ACHN (cell line): ENCODE measurements around the gene AKT1.
"Not testable (repeated sequence)": the region's sequence is repeated elsewhere in the genome, so short reads cannot be mapped to it uniquely, and the experiment has no call there.

Experiments
- DNase-seq: peaks from one replicate; pipeline ENCODE4 v3.0.0-alpha.2; 2015
- in situ Hi-C: cut with HindIII; loops from 2 replicates; pipeline ENCODE4 v1.10.0; 2017; ENCODE audit warnings: low sequenced_read_pairs, low pct_ligation_motif_present, low pct_unique_long_range_greater_than_20kb

Gene AKT1

DNA sequence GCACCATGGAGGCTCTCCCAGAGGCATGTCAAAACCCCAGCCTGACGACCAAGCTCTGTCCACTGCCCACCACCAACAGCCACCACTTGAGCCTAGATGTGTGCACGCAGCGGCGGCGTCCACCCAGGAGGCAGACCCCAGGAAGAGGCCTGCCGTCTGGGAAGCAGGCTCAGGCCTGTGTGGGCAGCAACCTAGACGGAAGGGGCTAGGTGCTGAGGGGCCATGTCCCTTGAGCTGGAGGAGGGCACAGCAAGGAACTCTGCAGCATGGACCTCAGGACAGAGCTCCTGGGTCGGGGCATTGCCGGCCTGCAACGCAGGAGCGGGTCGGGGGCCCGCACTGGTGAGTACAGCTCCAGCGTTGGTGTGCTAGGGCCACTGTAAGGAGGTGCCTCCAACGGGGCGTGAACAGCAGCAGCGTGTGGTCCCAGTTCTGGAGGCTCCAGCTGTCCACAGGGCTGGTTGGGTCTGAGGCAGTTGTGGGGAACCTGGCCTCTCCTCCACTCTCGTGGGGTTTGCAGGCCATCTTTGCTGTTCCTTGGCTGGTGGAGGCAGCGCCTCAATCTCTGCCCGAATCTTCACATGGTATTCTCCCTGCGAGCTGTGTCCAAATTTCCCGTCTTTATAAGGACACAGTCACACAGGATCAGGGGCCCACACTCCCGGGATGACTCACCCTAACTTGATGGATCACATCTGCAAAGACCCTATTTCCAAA lies 25.8 kb upstream of the AKT1 start:
- in situ Hi-C loops: loop anchor here (10.0 kb wide), 1 partner anchor 67 kb away; the partner anchor contains the start of gene SIVA1
- DNase-seq: no peak

DNA sequence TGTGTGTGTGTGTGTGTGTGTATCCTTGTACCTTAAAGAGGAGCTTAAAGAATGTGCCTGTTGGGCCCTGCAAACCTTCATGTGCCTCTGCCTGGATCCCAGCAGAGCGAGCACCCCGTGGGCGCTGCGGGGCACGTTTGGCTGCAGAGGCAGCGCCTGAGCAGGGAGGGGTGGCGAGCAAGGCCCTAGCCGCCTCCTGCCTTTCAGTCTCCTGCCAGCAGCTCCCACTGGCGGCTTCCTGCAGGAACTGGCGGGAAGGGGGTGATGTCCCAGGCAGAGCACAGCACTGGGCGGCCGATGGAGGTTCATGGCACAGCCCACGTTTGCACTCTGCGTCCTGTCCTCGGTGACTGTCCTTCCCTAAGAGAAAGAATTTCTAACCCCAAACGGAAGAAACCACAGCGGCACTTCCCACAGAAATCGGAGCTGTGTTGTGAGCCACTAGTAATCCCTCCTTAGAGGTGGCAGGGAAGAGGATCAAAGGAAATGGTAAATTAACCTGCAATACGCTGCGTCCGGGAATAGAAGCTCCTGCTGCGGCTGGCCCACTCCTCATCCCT lies 25.2 kb upstream of the AKT1 start:
- DNase-seq: no peak
- in situ Hi-C loops: loop anchor here (10.0 kb wide), 1 partner anchor 66 kb away; the partner anchor contains the start of gene SIVA1

DNA sequence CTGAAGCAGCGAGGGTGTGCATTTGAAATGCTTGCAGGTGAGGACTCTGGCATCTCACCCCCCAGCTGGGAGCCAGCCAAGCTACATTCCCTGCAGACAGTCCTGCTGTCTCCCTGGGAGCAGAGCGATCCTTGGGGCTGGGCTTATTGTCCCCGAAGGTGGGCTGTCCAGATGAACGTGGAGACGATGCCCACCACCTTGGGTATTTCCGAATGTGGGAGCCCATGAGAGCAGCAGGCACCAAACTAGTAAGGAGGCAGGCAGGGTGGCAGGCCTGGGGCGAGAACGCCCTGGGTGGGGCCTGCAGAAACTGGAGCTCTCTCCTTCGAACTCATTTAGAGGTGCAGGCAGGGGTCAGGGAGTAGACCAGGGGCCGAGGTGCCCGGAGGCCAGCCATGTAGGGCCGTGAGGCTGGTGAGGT lies 23.8 kb upstream of the AKT1 start:
- in situ Hi-C loops: no loop called here
- DNase-seq: no peak

DNA sequence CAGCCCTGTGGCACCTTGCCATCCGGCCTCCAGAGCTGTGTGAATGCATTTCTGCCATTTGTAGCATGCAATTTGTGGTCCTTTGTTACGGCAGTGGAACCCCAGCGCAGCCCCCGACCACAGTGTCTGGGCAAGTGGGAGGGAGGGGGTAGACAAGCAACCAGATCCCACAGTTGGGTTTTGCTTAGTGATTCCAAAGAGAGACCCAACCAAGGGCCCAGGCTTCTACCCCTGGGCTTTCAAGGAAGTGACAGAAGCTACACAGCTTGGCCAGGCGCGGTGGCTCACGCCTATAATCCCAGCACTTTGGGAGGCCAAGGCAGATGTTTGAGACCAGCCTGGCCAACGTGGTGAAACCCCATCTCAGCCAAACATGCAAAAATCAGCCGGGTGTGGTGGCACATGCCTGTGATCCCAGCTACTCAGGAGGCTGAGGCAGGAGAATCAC lies 23.2 kb upstream of the AKT1 start:
- in situ Hi-C loops: no loop called here
- no peak for DNase-seq

DNA sequence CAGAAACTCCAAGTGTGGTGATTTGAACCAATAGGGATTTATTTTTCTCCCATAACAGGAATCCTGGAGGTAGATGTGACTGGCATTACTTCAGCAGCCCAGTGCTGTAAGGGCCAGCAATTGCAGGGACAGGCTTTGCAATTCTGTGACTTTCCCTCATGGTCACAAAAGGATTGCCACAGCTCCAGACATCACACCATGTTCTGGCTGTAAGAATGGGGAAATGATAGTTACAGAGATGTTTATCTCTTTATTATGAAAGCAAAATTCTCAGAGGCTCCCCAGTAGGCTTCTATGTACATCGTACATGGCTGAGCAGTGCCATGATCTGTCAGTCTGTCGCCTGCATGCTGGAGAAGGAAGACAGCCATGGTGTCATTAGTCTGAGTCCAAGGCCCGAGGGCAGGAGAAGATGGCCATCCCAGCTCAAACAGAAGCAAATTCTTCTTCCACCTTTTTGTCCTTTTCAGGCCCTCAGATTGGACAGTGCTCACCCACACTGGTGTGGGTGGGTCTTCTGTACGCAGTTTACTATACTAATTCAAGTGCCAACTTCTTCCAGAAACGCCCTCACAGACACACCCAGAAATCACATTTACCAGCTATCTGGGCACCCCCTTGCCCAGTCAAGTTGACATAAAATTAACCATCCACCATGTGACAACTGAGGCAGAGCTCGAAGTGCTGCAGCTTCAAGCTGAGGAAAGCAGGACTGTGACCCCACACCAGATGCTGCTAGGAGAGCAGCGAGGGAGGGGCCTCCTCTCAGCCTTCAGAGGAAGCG lies 22.6 kb upstream of the AKT1 start:
- in situ Hi-C loops: no loop called here

DNA sequence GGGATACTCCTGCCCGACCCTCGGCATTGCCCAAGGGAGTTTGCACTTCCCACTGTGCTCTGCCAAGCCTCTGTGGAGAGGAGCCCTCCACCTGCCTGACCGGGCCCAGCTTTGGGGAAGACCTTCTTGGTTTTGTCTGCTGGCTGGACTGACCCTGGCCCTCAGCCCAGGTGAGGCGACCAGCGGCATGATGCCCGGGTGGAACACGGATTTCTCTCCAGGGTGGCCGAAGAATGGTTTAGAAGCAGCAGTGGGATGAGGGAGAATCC lies 21.0 kb upstream of the AKT1 start:
- in situ Hi-C loops: no loop called here
- no peak for DNase-seq

More for the DNA sequence above, 22.6 kb upstream of the AKT1 start:
- no peak for DNase-seq

DNA sequence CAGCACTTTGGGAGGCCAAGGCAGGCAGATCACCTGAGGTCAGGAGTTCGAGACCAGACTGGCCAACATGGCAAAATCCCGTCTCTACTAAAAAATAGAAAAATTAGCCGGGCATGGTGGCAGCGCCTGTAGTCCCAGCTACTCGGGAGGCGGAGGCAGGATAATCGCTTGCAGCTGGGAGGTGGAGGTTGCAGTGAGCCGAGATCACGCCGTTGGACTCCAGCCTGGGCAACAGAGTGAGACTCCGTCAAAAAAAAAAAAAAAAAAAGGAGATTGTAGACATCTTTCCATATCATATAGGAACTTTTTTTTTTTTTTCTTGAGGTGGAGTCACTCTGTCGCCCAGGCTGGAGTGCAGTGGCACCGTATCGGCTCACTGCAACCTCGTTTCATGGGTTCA lies 19.2 kb upstream of the AKT1 start:
- in situ Hi-C loops, DNase-seq: not testable (repeated sequence)

DNA sequence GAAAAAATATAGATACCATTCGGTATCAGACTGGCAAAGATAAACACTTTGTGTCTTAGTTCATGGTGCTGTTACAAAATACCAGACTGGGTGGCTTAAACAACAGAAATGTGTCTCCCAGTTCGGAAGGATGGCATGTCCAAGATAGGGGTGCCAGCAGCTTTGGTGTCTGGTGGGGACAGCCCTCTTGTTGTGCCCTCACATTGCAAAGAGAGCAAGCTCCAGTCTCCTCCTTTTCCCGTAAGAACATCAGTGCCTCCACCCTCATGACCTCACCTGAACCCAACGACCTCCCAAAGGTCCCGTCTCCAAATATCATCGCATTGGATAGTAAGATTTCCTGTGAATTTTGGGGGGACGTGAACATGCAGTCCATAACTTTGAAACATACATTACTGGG lies 17.7 kb upstream of the AKT1 start:
- no peak for DNase-seq
- in situ Hi-C loops: no loop called here

DNA sequence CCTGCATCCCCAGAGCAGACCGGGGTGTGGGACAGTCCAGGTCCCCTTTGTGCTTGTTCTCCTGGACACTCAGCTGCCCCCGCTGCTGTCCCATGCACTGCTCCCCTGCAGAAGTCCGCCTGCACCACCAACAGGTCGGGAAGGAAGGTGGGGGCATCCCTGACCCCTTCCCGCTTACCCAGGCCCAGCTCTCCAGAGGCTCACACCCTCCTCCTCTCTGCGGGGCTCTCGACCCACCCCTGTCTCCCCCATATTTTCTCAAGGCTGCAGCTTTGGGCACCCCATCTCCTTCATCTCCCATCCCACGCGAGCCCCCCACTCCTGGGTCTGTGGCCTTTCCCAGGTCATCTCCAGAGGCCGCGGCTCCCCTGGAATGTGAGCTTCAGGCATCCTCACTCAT lies 14.8 kb upstream of the AKT1 start:
- in situ Hi-C loops: no loop called here
- DNase-seq: no peak

DNA sequence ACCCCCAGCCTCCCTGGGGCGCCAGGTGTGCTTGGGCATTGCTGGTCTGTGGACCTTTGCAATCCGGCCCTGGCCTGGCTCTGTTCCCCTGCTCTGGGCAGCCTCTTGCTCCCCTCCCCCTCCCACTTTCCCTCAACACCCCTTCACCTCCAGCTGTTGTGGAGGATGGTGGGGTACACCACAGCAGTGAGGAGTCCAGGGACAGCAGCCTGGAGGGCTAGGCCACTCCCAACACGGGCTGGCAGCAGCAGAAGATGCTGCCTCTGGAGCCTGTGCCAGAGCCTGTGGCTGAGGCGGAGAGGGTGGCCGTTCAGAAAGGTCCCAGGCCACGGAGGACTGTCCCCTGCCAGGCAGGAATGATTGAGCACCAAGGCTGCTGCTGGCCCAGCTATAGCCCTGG lies 12.9 kb upstream of the AKT1 start:
- DNase-seq: no peak
- in situ Hi-C loops: no loop called here

DNA sequence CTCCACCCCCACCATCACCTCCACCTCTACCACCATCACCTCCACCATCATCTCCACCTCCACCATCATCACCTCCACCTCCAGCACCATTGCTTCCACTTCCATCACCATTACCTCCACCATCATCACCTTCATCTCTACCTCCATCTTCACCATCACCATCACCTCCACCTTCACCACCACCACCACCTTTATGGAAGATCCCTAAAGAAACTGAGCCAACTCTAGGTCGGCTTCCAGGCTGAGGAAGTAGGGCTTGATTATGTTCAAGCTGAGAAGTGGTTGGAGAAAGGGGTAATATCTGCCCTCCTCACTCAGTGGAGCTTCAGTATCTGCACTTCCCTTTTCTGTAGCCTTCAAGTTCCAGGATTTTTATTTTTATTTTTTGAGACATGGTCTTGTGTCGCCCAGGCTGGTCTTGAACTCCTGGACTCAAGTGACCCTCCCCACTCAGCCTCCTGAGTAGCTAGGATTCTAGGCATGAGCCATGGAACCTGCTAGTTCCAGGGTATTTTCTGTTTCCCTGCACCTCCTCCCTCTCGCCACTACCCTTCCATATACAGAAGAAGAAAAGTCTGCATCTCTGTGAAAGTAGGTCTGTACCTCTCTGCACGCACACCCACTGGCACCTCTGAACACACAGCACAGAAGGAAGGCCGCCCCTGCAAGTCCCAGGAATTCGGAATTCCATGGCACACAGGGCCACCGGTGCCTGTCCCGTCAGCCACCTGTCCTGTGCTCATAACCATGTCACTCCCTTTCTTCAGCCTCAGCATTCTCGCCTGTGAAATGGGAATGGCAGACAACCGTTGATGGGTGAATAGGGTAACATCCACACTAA lies 11.3 kb upstream of the AKT1 start:
- in situ Hi-C loops: no loop called here
- no peak for DNase-seq

DNA sequence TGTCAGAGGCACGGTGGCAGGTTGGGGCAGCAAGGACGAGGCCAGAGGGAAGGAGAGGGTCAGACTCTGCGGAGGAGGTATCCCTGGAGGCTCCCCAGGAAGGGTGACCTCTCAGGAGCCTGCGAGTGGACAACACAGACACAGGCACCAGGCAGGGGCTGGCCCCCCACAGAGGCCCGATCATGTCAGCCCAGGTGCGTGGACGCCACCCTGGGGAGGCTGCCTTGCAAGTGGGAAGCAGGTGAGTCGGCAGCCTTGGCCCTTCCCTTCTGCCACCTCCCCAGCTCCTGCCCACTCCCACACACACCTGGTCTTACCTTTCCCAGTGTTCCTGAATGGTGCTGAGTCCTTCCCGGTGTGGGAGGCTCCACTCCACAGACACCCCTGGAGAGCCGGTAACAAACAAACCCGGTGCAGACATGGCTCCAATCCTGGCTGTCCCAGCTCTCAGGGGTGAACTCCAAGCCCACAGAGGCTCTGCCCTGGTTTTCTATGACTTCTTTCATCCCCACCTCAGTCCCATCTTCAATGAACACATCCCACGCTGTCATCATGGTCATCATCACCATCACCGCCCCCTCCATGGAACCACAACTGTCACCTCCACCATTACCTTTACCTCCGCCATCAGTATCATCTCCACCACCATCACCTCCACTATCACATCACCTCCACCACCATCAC lies 10.5 kb upstream of the AKT1 start:
- in situ Hi-C loops: no loop called here
- DNase-seq: no peak

DNA sequence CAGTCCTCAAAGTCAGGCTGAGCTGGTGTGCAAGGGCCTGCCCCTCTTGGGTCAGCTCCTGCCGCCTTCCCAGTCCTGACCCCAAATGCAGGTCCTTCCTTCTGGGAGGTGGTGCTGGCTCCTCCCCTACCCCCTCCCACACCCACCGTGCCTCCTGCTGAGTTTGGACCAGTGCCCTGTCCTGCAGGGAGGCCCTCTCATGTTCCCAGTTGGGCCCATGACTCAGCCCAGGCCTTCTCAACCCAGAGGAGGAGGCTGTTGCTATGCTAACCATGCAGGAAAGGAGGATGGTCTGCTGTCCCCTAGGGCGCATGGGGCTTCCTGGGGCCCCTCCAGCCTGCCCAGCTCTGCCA lies 9.8 kb upstream of the AKT1 start:
- in situ Hi-C loops: no loop called here
- peak; percentile 72 for DNase-seq

DNA sequence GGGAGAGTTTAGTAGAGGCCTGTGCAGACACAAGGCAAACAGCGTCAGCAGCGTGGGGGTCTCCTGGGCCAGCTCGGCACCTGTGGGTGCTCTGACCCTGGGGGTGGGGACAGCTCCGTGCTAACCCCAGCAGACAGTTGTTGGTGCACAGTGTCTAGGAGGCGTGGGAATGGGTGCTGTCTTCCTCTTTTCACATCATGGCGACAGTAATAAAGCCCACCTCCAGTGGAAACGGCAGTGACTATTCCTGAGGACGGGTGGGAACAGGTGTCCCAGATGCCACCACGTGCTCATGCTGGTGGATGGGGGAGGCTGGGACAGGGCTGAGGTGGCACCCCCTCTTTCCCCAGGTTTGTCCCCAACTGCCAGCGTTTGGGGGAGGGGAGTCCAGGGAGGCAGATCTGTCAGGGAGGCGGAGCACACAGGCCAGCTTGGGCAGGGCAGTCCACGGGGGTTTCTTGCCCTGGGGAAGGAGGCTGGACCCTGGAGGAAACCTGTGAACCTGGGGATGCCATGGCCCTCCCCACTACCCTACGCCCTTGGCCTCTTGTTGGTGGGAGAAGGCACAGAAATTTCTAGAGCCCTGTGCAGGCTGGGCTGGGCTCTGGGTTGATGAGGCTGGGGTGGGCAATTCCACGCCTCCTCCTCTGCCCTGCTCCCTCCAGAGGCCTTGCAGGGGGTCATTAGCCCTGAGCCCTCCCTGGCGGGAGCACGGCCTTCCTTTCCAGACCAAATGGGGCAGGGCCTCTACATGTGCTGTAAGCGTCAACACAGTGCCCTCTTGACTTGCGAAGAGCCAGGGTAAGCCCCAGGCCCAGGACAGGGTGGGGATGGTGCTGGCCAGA lies 9.2 kb upstream of the AKT1 start:
- no peak for DNase-seq
- in situ Hi-C loops: no loop called here

DNA sequence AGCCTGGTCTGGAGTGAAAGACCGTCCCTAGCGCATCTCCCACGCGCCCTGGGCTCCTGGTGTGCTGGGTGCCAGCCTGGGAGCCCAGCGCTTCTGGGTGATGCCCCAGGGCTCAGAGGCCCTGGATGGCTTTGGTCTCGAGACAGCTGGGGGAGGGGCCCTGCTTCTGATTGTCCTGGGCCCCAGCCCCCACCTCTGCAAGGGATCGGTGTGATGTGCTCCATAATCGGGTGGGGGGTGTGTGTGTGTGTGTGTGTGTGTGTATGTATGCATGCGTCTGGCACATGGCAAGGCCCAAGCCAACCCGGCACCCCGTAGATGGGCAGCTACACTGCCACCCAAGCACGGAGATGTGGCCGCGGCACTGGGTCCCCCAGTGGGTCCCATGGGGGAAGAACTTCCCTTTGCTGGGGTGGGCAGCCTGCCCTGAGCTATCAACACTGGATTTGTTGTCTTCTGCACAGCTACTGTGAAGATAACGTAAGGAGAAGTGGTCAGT lies 8.4 kb upstream of the AKT1 start:
- in situ Hi-C loops: no loop called here
- DNase-seq: no peak

DNA sequence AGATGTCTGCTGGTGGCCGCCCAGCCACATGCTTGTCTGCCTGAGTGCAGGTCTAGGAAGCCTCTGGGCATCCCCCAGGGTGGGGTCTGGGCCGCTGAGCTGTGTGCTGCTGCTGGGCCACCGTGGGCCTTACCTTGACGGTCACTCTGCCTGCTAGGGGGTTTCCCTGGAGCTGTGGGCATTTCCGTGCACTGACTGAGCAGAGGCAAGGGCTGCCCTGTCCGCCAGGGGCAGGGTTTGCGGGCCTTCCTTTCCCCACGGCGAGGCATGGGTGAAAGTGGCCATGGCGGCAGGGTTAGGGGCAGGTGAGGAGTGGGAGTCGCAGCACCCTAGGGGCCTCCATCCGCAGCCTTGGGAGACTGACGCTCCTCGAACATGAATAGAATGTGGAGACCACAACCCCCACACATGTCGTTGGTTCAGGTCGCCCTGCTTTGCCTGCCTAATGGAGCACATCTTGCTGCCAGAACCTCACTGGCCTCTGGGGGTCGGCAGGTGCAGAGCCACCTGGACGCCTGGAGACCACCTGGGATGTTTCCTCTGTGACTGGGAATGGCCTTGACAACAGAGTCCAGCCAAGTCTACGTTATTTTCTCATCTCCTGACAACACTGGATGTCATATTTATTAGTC lies 7.8 kb upstream of the AKT1 start:
- in situ Hi-C loops: no loop called here
- DNase-seq: no peak
